ENCODE measurements around the gene MYO3B. TPM values are rescaled to one million over a fixed set of nuclear protein-coding genes. Genes with fewer than 3 reads are reported as not detected.

The MYO3B gene
- total RNA-seq, 1 experiment from 2014 or later: 0.50 TPM

- TF ChIP-seq, protein P1, sequence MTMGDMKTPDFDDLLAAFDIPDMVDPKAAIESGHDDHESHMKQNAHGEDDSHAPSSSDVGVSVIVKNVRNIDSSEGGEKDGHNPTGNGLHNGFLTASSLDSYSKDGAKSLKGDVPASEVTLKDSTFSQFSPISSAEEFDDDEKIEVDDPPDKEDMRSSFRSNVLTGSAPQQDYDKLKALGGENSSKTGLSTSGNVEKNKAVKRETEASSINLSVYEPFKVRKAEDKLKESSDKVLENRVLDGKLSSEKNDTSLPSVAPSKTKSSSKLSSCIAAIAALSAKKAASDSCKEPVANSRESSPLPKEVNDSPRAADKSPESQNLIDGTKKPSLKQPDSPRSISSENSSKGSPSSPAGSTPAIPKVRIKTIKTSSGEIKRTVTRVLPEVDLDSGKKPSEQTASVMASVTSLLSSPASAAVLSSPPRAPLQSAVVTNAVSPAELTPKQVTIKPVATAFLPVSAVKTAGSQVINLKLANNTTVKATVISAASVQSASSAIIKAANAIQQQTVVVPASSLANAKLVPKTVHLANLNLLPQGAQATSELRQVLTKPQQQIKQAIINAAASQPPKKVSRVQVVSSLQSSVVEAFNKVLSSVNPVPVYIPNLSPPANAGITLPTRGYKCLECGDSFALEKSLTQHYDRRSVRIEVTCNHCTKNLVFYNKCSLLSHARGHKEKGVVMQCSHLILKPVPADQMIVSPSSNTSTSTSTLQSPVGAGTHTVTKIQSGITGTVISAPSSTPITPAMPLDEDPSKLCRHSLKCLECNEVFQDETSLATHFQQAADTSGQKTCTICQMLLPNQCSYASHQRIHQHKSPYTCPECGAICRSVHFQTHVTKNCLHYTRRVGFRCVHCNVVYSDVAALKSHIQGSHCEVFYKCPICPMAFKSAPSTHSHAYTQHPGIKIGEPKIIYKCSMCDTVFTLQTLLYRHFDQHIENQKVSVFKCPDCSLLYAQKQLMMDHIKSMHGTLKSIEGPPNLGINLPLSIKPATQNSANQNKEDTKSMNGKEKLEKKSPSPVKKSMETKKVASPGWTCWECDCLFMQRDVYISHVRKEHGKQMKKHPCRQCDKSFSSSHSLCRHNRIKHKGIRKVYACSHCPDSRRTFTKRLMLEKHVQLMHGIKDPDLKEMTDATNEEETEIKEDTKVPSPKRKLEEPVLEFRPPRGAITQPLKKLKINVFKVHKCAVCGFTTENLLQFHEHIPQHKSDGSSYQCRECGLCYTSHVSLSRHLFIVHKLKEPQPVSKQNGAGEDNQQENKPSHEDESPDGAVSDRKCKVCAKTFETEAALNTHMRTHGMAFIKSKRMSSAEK (CRISPR knock-in tag; IDR thresholded peaks at IDR 0.05; ENCODE audit: borderline replicate concordance): no peak
- TF ChIP-seq ELF4 (CRISPR knock-in tag; IDR thresholded peaks at IDR 0.05; ENCODE audit: low read depth): no peak
- no peak for TF ChIP-seq CBFB (CRISPR knock-in tag; IDR thresholded peaks at IDR 0.05; ENCODE audit: low read depth)
- TF ChIP-seq GABPB1 (CRISPR knock-in tag; IDR thresholded peaks at IDR 0.05): no peak
- no peak for TF ChIP-seq ZNF138 (CRISPR knock-in tag; conservative IDR thresholded peaks at IDR 0.05)
- no peak for TF ChIP-seq E2F1 (CRISPR knock-in tag; IDR thresholded peaks at IDR 0.05)
- no peak for TF ChIP-seq SOX15 (CRISPR knock-in tag; IDR thresholded peaks at IDR 0.05)
- TF ChIP-seq JAZF1 (CRISPR knock-in tag; IDR thresholded peaks at IDR 0.05): no peak
- TF ChIP-seq, protein P2, sequence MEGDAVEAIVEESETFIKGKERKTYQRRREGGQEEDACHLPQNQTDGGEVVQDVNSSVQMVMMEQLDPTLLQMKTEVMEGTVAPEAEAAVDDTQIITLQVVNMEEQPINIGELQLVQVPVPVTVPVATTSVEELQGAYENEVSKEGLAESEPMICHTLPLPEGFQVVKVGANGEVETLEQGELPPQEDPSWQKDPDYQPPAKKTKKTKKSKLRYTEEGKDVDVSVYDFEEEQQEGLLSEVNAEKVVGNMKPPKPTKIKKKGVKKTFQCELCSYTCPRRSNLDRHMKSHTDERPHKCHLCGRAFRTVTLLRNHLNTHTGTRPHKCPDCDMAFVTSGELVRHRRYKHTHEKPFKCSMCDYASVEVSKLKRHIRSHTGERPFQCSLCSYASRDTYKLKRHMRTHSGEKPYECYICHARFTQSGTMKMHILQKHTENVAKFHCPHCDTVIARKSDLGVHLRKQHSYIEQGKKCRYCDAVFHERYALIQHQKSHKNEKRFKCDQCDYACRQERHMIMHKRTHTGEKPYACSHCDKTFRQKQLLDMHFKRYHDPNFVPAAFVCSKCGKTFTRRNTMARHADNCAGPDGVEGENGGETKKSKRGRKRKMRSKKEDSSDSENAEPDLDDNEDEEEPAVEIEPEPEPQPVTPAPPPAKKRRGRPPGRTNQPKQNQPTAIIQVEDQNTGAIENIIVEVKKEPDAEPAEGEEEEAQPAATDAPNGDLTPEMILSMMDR (IDR thresholded peaks at IDR 0.05): no peak
- no peak for TF ChIP-seq ATF6 (CRISPR knock-in tag; IDR thresholded peaks at IDR 0.05)
- no peak for TF ChIP-seq ZNF121 (CRISPR knock-in tag; IDR thresholded peaks at IDR 0.05)
- TF ChIP-seq TEAD4 (CRISPR knock-in tag; IDR thresholded peaks at IDR 0.05): no peak
Observed at GRCh38 chr2:170201734-170202393, 23.9 kb downstream of the MYO3B start (continued).

DNA sequence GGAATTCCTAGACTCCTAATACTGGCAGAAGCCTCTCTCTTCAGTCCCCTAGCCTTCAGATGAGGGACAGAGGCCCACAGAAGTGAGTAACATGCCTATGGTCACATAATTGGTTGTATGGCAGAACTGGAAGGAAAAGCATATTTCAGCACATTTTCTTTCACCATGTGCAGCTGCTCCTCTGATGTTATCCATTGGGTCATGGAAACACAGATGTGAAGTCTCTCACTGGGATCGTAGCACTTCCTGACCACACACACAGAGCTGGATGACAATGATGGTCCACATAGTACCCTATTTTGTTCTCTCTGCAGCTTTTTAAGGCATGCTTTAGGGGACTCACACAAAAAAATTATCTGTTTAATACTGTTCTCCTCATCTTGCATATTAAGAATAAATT, 24.5 kb downstream of the MYO3B start:
- Mint-ChIP-seq H3K27ac (no peak overlapping the region), H3K36me3 (peaks cover 21% of the 10 kb centered on the region), H3K4me3 (no peak overlapping the region), H3K4me1 (peaks cover 11% of the 10 kb centered on the region), H3K9me3 (peaks cover 25% of the 10 kb centered on the region), H3K27me3 (ENCODE audit: low read depth) (peaks cover 3% of the 10 kb centered on the region)
- POLR2A ChIA-PET: no interaction called here
- CTCF ChIA-PET: no interaction called here
- ATAC-seq (no peak), DNase-seq (ENCODE audit: low spot score) (no peak)
- TF ChIP-seq HMGA2 (CRISPR knock-in tag; IDR thresholded peaks at IDR 0.05): no peak
- TF ChIP-seq IRF1 (CRISPR knock-in tag; IDR thresholded peaks at IDR 0.05): no peak
- TF ChIP-seq FOXP1 (CRISPR knock-in tag; IDR thresholded peaks at IDR 0.05; ENCODE audit: borderline replicate concordance): no peak
- no peak for TF ChIP-seq ERG (CRISPR knock-in tag; IDR thresholded peaks at IDR 0.05)
- no peak for TF ChIP-seq ATF6 (CRISPR knock-in tag; IDR thresholded peaks at IDR 0.05)
- no peak for TF ChIP-seq CREM (CRISPR knock-in tag; IDR thresholded peaks at IDR 0.05)
- TF ChIP-seq OVOL2 (CRISPR knock-in tag; IDR thresholded peaks at IDR 0.05; ENCODE audit: borderline replicate concordance): no peak
- no peak for TF ChIP-seq ESRRA (CRISPR knock-in tag; IDR thresholded peaks at IDR 0.05; ENCODE audit: borderline replicate concordance)
- TF ChIP-seq NFYB (CRISPR knock-in tag; conservative IDR thresholded peaks at IDR 0.05; ENCODE audit: low read depth): no peak
- TF ChIP-seq, protein P3, sequence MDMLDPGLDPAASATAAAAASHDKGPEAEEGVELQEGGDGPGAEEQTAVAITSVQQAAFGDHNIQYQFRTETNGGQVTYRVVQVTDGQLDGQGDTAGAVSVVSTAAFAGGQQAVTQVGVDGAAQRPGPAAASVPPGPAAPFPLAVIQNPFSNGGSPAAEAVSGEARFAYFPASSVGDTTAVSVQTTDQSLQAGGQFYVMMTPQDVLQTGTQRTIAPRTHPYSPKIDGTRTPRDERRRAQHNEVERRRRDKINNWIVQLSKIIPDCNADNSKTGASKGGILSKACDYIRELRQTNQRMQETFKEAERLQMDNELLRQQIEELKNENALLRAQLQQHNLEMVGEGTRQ (CRISPR knock-in tag; IDR thresholded peaks at IDR 0.05): no peak
- no peak for TF ChIP-seq IRF2 (CRISPR knock-in tag; IDR thresholded peaks at IDR 0.05; ENCODE audit: borderline replicate concordance, low read depth)
- no peak for TF ChIP-seq NR1H2 (CRISPR knock-in tag; IDR thresholded peaks at IDR 0.05)

Data from WTC11 (cell line).